ENCODE results near the gene STK10. TPM values are rescaled to one million over a fixed set of nuclear protein-coding genes. Genes with fewer than 3 reads are reported as not detected.

Gene STK10
- polyA plus RNA-seq, 1 donor (not counting 4 experiments of a cell fraction or from before 2014, with no cell fraction given): 19.8 TPM

DNA sequence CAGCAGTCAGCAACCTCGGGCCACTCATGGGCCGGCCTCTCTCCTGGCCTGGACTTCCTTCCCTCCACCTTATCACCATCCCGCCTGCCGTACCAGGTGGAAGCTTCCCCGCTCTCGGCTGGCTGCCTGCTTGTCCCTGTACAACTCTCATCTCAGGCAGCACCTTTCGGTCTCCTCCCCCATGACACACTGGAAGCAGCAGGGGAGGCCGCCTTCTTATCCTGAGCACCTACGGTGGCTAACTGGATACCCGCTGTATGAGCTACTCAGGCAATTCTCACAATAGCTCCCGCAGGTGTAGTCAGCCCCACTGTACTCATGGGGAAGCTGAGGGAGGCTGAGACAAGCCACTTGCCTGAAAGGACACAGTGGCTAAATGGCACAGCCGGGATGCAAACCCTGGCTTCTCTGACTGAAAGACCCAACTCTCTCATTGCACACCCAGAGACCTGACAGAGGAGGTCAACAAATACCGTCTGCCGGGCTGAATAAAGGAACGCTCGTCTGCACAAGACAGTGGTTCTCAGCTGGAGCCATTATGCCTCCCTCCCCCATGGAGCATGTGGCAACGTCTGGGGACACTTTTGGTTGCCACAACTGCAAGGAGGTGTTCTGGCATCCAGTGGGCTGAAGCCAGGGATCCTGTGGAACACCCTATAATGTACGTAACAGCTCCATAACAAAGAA lies 9.6 kb downstream of the STK10 start:
- no peak overlapping the region for H3K27ac ChIP-seq (ENCODE audit: control insufficient read depth, insufficient read depth, low read length)
- no peak overlapping the region for H3K9ac ChIP-seq (ENCODE audit: control insufficient read depth, extremely low read depth, insufficient read depth, low read length)
- peaks cover 3 to 12% of the 10 kb centered on the region in 2 experiments for H3K36me3 ChIP-seq (ENCODE audit: control insufficient read depth in 2 of 2, extremely low read depth in 1 of 2, insufficient read depth in 2 of 2, low read length in 2 of 2)
- DNase-seq (ENCODE audit: low read depth, low spot score) (no peak), FAIRE-seq (no peak)
- no peak overlapping the region for H2AFZ ChIP-seq (ENCODE audit: control insufficient read depth, low read length)
- dilution Hi-C loops (cut with MboI; ENCODE audit: extremely low pct_ligation_motif_present, low sequenced_read_pairs): no loop called here
- no peak for TF ChIP-seq EZH2 (IDR thresholded peaks at IDR 0.05; ENCODE audit: low read length)
- TF ChIP-seq, protein P1, sequence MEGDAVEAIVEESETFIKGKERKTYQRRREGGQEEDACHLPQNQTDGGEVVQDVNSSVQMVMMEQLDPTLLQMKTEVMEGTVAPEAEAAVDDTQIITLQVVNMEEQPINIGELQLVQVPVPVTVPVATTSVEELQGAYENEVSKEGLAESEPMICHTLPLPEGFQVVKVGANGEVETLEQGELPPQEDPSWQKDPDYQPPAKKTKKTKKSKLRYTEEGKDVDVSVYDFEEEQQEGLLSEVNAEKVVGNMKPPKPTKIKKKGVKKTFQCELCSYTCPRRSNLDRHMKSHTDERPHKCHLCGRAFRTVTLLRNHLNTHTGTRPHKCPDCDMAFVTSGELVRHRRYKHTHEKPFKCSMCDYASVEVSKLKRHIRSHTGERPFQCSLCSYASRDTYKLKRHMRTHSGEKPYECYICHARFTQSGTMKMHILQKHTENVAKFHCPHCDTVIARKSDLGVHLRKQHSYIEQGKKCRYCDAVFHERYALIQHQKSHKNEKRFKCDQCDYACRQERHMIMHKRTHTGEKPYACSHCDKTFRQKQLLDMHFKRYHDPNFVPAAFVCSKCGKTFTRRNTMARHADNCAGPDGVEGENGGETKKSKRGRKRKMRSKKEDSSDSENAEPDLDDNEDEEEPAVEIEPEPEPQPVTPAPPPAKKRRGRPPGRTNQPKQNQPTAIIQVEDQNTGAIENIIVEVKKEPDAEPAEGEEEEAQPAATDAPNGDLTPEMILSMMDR (optimal IDR thresholded peaks at IDR 0.05 in 1 of 3, IDR thresholded peaks at IDR 0.05 in 1 of 3, conservative IDR thresholded peaks at IDR 0.05 in 1 of 3; ENCODE audit: extremely low read depth in 1 of 3, insufficient read depth in 2 of 3, low read length in 3 of 3): no peak
- H3K4me2 ChIP-seq (ENCODE audit: control insufficient read depth, extremely low read depth, insufficient read depth, low read depth, low read length): no peak overlapping the region
- H3K4me1 ChIP-seq (ENCODE audit: control insufficient read depth, extremely low read depth, insufficient read depth, low read length): peaks cover 33% of the 10 kb centered on the region
- H3K79me2 ChIP-seq (ENCODE audit: control insufficient read depth, insufficient read depth, low read length): peaks cover 76% of the 10 kb centered on the region
- H3K27me3 ChIP-seq (ENCODE audit: control insufficient read depth, extremely low read depth, insufficient read depth, low read length): no peaks in the 10 kb centered on the region
- H3K9me1 ChIP-seq (ENCODE audit: control insufficient read depth, extremely low read depth, insufficient read depth, low read length): no peaks in the 10 kb centered on the region
- peaks cover 13% of the 10 kb centered on the region for H4K20me1 ChIP-seq (ENCODE audit: control insufficient read depth, extremely low read depth, insufficient read depth, low read length)
- H3K9me3 ChIP-seq (ENCODE audit: control insufficient read depth, low read depth, low read length): no peaks in the 10 kb centered on the region
- no peak overlapping the region for H3K4me3 ChIP-seq (ENCODE audit: control insufficient read depth in 2 of 3, extremely low read depth in 1 of 3, insufficient read depth in 2 of 3, low read depth in 1 of 3, low read length in 3 of 3)

DNA sequence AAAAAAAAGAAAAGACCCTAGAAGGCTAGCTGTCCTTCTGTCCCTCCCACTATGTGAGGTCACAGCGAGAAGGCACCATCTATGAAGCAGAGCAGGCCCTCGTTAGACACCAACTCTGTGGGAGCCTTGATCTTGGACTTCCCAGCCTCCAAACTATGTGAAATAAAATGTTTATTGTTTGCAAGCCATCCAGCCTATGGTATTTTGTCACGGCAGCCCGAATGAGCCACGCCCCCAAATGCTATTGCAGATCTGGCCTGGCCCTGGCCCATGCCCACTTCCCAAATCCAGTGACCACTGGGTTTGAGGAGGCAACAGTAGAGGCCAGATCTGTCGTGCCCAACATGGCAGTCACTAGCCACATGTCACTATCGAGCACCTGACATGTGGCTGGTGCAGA lies 10.8 kb downstream of the STK10 start:
- H3K9ac ChIP-seq (ENCODE audit: control insufficient read depth, extremely low read depth, insufficient read depth, low read length): no peak overlapping the region
- dilution Hi-C loops (cut with MboI; ENCODE audit: extremely low pct_ligation_motif_present, low sequenced_read_pairs): no loop called here
- peaks cover 5% of the 10 kb centered on the region for H3K9me1 ChIP-seq (ENCODE audit: control insufficient read depth, extremely low read depth, insufficient read depth, low read length)
- H3K4me2 ChIP-seq (ENCODE audit: control insufficient read depth, extremely low read depth, insufficient read depth, low read depth, low read length): no peak overlapping the region
- TF ChIP-seq, protein P1 (optimal IDR thresholded peaks at IDR 0.05 in 1 of 3, IDR thresholded peaks at IDR 0.05 in 1 of 3, conservative IDR thresholded peaks at IDR 0.05 in 1 of 3; ENCODE audit: extremely low read depth in 1 of 3, insufficient read depth in 2 of 3, low read length in 3 of 3): no peak
- TF ChIP-seq EZH2 (IDR thresholded peaks at IDR 0.05; ENCODE audit: low read length): no peak
- H3K79me2 ChIP-seq (ENCODE audit: control insufficient read depth, insufficient read depth, low read length): peaks cover 72% of the 10 kb centered on the region
- peaks cover 44% of the 10 kb centered on the region for H3K4me1 ChIP-seq (ENCODE audit: control insufficient read depth, extremely low read depth, insufficient read depth, low read length)
- H3K36me3 ChIP-seq (ENCODE audit: control insufficient read depth in 2 of 2, extremely low read depth in 1 of 2, insufficient read depth in 2 of 2, low read length in 2 of 2): peaks cover 3 to 12% of the 10 kb centered on the region in 2 experiments
- no peak overlapping the region for H2AFZ ChIP-seq (ENCODE audit: control insufficient read depth, low read length)
- FAIRE-seq: no peak
- H3K4me3 ChIP-seq (ENCODE audit: control insufficient read depth in 2 of 3, extremely low read depth in 1 of 3, insufficient read depth in 2 of 3, low read depth in 1 of 3, low read length in 3 of 3): no peak overlapping the region
- peaks cover 22% of the 10 kb centered on the region for H4K20me1 ChIP-seq (ENCODE audit: control insufficient read depth, extremely low read depth, insufficient read depth, low read length)
- H3K27me3 ChIP-seq (ENCODE audit: control insufficient read depth, extremely low read depth, insufficient read depth, low read length): no peaks in the 10 kb centered on the region
- no peaks in the 10 kb centered on the region for H3K9me3 ChIP-seq (ENCODE audit: control insufficient read depth, low read depth, low read length)
- H3K27ac ChIP-seq (ENCODE audit: control insufficient read depth, insufficient read depth, low read length): no peak overlapping the region
- no peak for DNase-seq (ENCODE audit: low read depth, low spot score)
